HG03575 (cell line): Measurements from ENCODE around the gene TMEM109.
"Not testable (repeated sequence)": the region's sequence is repeated elsewhere in the genome, so short reads cannot be mapped to it uniquely, and the experiment has no call there.

Source experiments
- ATAC-seq: cut with Tn5 transposase; IDR thresholded peaks from one replicate; pipeline ENCODE4 v1.9.1; 2021; ENCODE audit not compliant: unreplicated experiment, insufficient number of reproducible peaks, low FRiP score; ENCODE audit errors: extremely low read depth

Gene TMEM109

DNA sequence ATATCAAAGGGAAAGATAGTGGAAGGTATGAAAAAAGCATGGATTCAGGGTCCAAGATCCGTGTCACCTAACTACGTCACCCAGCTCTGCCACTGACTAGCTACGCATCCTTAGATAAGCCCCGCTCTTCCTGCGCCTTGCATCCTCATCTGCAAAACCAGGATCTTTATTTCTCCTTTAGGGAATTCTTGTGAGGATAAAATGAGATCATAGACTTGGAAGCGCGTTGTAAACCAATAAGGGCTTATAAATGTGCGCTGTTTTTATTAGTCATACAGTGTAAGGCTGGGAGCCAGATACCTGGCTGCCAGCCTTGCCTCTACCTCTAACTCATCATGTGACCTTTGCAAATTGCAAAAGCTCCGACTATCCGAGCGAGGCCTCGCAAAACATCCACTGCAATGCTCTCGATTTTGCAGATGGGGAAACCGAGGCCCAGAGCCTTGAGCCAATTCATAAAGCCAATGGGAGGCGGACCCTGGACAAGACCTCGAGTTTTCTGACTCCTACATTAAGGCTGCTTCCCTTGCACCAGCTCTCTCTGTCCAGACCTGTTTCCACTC lies 8.3 kb upstream of the TMEM109 start:
- no peak for ATAC-seq

DNA sequence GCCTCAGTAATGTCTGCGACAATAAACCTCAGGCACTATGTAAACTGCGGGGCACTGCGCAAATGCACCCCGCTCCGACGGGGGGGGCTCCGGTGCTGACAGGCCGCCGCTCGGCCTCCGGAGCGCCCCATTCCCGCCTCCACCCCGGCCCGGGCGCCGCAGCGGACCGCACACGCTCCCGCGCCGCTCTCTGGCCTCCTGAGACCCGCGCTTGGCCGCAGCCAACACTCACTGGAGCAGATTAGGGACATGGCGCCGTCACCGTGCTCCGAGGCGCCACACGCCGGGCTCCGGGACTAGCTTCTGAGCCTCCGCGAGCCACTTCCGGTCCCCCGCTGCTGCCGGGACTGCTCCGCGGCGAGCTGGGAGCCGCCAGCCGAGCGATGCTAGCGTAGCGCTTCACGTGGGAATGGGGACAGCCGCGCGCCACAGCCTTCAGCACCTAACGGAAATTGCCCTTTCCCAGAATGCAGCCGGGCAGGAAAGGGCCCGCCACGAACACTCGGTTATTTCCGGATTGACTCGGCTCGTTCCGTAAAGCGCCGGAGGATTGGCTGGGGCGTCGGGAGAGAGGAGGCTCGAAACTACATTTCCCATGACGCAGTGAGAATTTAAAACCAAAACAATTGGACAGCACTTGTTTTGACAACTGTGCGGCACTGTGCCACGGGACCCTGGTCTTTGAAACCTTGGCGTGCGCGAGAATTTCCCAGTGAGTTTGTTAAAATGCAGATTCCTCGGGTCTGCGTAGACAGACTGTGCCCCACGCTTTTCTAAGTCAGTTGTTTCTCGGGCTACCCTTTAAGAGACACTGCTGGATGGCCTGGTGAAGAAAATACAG lies 7.6 kb upstream of the TMEM109 start, which contains the start of gene PRPF19:
PRPF19 (minus strand) TSS at position 454 of the 841 bp plus-strand sequence; CDS start at position 251, 203 bp downstream.
- ATAC-seq: peak; percentile 44

DNA sequence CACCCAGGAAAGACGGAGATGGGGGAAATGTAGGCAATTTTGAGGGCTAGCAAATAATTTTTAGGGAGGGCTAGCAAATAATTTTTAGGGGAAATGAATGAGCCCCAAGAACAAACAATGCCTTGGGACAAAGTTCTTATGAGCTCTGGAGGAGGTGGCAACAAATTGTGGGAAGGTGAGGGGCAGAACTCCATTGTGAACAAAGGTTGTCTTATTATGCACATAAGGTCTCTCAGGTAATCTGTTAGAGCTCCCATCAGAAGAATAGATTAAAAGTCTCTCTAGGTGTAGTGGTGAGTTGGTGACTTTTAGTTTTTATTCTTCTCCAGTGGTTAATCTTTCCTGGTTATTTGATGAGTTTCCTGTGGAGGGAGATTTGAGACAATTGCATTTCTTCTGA lies 5.2 kb upstream of the TMEM109 start:
- ATAC-seq: no peak

DNA sequence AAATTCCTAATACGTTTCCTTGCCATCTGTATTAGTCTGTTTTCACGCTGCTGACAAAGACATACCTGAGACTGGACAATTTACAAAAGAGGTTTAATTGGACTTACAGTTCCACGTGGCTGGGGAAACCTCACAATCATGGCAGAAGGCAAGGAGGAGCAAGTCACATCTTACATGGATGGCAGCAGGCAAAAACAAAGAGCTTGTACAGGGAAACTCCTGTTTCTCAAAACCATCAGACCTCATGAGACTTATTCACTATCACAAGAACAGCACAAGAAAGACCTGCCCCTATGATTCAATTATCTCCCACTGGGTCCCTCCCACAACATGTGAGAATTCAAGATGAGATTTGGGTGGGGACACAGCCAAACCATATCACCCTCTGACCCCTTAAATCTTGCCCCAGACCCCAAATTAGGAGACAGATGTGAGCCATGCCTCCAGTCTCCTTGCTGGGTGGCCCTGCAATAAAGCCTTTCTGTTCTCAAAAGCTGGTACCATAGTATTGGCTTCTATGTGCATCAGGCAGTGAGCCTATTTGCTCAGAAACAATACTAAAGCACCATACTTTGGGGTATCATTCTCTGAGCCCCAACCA lies 4.2 kb upstream of the TMEM109 start:
- ATAC-seq: not testable (repeated sequence)

DNA sequence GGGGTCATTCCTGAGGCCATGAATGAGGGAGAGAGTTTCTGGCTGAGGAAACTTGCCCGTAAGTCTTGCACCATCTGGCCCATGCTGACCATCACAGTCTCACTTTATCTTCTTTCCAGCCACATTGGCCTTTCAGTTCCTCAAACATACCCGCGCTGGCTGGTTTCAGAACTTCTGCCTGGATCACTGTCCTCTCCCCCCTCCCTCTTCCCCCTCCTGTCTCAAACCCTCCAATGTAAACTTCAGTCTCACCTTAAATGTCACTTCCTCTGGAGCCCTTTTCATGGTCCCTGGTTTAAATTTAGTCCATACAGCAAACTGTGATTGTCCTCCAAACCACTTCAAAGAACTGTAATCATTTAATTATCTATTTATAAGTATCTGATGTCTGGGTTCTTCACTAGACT lies 3.7 kb upstream of the TMEM109 start:
- ATAC-seq: no peak

DNA sequence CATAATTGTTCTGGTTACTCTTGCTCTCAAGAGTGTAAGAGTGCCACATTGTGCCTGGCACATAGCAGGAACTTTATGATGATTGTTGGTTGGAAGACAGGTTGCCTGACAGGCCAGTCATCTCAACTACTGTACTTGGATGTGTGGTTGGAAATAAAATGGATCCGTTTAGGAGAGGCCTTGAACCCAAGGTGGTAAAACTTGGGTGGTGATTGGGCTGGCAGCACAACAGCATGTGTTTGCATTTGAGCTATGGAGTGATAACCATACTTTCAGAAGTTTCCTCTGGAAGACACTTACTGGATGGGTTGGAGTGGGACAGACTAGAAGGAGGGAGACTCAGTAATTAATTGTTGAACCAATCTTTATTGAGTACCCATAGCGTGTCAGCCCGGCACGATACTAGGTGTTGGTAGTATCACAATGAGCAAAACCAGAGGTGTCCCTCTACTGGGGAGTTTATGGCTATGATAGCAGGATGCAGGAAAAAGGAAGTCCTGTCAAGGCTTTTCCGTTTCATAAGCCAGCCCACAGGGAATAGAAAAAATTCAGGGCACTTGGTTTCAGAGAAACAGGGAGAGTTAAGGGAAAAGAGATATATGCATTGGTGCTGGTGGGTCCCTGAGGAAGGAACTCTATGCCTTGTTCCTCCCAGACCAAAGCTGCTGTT lies 3.1 kb upstream of the TMEM109 start:
- no peak for ATAC-seq

DNA sequence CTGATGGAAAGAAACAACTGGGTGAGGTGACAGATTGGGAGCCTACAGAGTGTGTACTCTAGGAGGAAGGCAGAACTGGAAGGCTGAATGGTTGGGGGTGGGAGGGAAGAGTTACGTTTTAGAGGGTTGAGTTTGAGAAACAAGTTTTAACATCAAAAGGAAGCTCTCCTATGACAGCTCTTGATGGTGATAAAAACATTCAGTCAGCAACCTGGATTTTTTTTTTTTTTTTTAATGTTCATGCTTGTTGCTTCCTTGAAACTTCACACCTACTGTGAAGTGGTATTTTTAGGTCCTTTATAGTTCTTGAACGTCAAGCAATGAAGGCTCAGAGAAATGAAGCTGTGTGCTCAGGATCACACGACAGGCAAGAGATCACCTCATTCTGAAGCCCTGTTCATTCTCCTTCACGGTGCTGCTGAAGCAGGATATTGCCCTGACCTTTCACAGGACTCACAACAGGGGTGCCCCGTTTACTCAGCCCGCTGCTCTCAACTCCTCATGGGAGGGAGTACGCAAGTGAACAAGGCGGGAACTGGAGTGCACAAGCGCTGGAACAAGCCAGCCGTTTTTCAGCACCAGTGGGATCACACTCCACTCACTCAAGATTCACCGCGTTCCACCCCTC lies 1.6 kb upstream of the TMEM109 start:
- ATAC-seq: no peak

DNA sequence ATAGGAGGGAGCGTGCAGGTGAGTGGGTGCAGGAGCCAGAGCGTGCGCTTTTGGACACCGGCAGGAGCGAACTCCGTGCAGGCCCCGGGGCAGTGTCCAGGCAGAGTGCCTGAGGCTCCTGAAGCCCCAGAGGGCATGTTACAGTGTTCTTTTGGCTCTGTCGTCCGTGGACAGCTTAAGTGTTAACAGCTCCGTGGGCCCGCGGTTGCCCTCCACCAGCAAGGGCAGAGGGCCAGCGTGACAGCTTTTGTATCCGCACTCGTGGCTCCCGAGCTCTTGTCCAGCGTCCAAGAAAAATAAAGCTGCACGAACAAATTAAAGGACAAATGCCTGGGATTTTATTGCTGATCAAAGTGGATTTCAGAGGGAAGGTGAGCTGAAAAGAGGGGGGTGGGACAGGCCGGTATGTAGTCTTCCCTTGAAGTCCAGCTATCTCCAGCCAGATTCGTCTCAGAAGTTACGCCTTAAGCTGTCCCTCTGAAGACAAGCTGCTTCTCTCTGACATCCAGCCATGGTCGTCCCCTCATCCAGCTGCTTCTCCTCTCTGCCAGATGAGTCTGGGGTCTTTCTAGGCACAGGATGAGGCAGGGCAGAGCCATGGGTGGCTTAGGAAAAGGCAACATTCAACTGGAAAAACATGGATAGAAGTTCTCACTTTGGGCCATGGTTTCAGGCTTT lies 968 bp upstream of the TMEM109 start:
- ATAC-seq: no peak

DNA sequence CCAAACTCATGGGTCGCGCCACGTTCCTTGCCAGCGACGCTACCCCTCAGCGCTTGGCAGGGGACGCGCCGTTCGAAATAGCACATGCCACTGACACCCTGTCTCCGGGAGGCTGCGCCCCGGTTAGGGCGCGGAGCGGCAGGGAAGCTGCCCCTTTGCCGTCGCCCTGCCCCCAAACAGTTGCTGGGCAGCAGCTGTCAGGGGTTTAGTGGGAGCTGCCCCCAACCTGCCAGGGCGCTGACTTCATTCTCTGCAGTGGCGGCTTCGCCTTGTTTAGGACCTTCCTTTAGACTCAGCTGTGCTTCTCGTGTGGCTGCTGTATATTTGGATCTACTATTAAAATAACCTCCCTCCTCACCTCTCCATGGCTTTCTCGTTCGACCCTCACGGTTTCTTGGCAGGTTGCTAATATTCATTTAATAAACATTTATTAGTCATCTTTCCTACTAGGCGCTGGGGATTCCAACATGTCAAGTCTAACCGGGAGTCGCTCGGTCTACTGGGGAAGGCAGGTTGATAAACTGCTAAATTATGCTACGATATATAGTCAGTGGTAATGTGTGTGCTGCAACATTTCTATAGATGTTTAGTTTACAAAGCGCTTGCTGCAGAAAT lies 782 bp downstream of the TMEM109 start:
- ATAC-seq: no peak

DNA sequence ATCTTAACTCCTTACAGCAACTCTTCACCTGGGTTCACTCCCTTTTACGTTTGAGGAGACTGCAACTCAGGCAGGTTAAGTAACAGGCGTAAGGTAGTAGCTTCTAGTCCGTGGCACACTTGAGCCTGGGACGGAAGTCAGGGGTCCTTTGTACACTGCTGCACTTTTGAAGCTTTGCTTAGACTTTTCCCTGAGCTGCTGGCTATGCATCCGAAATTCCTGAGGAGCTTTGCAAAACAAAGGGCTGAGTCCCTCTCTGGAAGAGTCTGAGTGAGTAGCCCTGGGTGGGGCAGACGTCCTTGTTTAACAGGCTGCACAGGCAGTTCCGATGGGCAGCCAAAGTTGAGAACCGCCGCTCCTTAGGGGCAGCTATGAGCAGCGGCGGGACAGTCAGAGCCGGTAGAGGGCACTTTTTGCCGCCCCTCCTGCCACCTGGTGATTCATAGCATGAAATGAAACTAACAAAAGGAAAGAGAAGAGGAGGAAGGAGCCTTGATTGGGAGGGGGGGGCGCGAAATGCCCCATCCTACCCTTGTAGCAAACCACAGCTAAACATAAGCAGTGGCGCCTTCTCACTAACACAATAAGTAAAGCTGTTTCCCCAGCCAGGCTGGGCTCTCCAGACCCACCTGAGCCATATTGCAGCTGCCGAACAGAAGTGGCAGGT lies 1.4 kb downstream of the TMEM109 start:
- ATAC-seq: no peak

DNA sequence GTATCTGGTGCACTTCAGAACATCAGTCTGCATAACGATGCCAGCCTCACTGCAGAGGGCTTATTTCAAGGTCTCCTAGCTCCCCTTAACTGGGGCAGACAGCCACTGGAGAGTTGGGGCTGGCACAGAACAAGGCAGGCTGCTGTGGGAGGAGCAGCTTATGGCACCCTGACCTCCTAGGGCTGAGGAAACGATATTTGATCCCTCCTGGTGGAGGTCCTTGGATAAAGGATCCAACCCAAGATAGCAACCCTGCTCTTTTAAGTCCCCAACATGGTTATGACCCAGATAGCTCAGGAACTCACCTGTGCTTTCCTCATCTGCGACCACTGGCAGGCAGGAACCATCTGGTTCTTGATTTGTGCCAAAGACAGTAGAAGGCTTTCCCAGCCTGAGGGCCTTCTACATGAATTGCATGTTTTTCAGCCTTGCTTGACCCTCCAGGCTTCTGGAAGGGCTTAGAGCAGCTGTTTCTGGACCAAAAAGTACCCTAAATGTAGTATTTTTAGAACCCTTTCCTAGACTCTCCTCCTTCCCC lies 2.8 kb downstream of the TMEM109 start:
- no peak for ATAC-seq

DNA sequence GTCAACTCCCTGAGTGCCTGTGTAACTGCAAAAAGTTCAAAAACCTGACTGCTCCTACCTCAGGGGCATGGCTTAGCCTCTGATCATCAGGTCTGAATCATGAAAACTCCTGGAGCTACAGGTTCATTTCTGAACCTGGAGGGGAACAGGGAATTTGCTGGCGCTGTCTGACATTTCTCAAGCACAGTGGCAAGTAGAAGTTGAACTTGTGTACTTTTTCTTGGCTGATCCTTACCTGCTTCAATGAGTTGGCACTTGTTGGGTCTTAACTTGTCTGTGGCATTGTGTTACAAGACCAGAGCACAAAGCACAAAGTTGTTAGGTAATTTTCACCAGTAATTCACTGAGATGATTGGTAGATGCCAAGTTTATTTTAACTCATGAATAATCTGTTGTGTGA lies 3.3 kb downstream of the TMEM109 start:
- no peak for ATAC-seq

DNA sequence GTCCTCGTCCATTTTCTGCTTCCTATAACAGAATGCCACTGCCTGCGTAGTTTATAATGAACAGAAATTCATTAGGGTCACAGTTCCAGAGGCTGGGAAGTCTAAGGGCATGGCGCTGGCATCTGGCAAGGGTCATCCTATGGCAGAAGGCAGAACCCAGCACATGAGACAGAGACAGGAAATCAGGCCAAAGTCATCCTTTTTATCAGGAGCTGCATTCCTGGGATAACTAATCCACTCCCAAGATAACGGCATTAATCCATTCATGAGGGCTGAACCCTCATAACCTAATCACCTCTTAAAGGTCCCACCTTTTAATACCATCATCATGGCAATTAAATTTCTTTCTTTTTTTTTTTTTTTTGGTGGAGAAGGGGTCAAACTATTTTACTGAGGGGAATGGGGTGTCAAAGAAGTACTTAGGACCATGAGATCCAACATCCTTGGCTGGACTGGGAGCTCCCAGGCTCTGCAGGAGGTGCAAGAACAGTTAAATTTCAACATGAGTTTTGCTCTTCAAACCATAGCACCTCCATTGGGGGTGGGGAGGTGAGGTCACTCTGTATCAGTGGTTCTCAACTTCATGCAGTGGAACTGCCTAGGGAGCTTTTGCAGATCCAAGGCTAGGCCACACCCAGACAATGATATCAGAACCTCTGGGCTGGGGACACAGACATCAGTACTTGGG lies 4.4 kb downstream of the TMEM109 start:
- ATAC-seq: no peak

DNA sequence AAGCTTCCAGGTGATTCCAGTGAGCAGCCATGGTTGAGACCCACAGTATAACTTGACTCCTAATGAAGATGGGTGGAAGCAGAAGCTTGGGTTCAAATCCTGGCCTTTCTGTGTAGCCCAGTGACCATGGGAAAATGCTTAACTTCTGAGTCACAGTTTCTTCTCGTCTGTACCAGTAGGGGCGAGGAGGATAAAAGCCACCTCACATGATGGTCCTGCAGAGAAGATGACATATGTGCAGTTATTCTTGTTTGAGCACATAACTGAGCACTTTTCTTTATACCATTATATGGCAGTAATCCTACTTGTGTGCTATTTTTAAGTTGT lies 4.9 kb downstream of the TMEM109 start:
- no peak for ATAC-seq

DNA sequence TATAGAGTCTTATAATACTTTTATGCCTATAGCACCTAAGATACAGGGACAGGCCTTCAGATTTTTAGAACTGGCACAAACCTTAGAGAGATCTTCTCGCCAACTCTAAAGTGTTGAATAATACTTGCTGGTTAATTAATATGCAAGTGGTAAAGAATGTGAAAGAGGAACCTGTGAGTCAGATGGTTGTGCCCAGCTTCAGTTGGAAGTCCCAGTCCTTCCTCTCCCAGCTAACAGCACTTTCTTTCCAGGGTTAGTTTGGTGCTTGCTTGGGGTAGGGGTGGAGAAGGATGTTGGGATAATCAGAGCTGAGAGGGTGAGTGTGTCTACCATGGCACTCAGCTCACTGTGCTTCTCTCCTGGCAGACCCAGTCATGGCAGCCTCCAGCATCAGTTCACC lies 5.4 kb downstream of the TMEM109 start:
- ATAC-seq: no peak

DNA sequence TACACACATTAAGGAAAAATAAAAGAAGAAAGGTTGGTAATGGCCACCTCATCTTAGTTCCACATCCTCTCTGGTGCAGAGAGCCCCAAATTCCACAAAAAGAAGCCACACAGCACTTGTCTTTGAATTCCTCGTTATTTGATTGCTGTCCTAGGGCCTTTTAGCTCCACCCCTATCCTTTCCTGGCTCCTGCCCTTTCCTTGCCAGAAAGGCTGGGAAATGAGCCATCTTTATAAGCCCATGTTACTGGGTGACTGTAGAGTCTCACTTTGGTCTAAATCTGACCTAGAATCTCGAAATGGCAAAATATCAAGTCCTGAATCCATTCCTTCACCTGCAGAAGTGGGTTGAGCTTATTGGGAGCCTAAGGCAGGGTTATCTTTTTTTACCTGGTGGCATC lies 6.0 kb downstream of the TMEM109 start:
- ATAC-seq: no peak

DNA sequence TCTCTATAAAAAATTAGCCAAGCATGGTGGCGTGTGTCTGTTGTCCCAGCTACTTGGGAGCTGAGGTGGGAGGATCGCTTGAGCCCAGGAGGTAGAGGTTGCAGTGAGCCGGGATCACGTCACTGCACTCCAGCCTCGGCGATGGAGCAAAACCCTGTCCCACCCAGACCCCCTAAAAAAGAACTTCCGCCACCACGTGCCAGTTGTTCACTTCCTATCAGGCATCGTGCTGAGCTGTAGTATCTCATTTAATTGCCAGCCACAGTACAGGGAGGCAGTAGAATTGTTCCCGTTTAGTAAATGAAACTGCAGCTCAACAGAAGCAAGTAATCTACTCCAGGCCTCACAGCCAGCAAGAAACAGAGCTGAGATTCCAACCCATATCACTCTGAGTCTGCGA lies 7.3 kb downstream of the TMEM109 start:
- ATAC-seq: no peak
